Lower lobe of right lung (tissue), 2 donors: ENCODE measurements around the gene CD2AP. TPM values are rescaled to one million over a fixed set of nuclear protein-coding genes. Genes with fewer than 3 reads are reported as not detected.

Experiments used
- ATAC-seq, 2 donors: fragments of 200-7000 bp; cut with Tn5 transposase; one replicate each; pipeline ENCODE4 v1.9.1; 2020 to 2022; ENCODE audit warnings: mild to moderate bottlenecking in 2 of 2, moderate library complexity in 2 of 2
- DNase-seq: peaks from one replicate; pipeline ENCODE4 v3.0.0-alpha.2; 2020
- H3K27ac ChIP-seq: fragments of 200-600 bp; one replicate; pipeline ENCODE4 v1.8.0; 2022
- H3K27me3 ChIP-seq: fragments of 200-600 bp; one replicate; pipeline ENCODE4 v1.8.0; 2022; ENCODE audit warnings: low read depth
- H3K36me3 ChIP-seq: fragments of 200-600 bp; one replicate; pipeline ENCODE4 v1.8.0; 2022; ENCODE audit warnings: mild to moderate bottlenecking
- H3K4me1 ChIP-seq: fragments of 200-600 bp; one replicate; pipeline ENCODE4 v1.8.0; 2022
- H3K4me3 ChIP-seq: fragments of 200-600 bp; one replicate; pipeline ENCODE4 v1.8.0; 2022; ENCODE audit warnings: mild to moderate bottlenecking
- H3K9me3 ChIP-seq: fragments of 200-600 bp; one replicate; pipeline ENCODE4 v1.8.0; 2022
- intact Hi-C: fragments of 100-400 bp; cut with DNase I; formaldehyde crosslinking; loops from one replicate; pipeline ENCODE4 v1.11.0; 2022
- total RNA-seq: library from RNA; stranded (reverse); fragmentation: NEBNext Ultra II Directional; extraction: Animal tissue kit (Norgen Biotek cat#: 25700); gene quantifications from one replicate; pipeline ENCODE4 v1.2.1, GENCODE V29; 2021
- TF ChIP-seq, protein P1 (sequence below): fragments of 200-600 bp; IDR thresholded peaks from one replicate; pipeline ENCODE4 v1.8.0; 2022; ENCODE audit warnings: antibody characterized with exemption, mild to moderate bottlenecking
- donor health status: DM: no; HTN: yes; CAD: no; lungs with severe emphysema.

CD2AP gene
- total RNA-seq, 1 donor from 2014 or later, result 38.1 TPM

DNA sequence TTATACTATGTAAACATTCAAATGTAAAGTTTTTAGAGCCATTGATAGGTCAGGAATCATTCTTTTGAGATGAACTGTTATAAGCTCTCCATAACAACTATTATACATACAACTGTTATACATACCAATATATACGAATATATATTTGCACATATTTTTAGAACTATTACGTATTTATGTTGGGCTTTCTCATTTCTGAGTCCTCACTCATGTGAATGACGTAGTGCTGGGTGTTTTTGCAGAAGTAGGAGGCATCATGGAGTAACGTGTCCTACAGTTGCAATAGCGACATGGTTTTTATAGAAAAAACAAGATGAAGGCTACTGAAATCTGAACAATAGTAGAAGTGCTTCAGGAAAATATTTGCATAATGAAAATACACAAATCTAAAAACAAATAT is 184.4 kb downstream of the CD2AP start:
- DNase-seq (no peak), ATAC-seq (no peak)
- Histone ChIP-seq H3K4me1 (no peaks in the 10 kb centered on the region), H3K4me3 (no peak overlapping the region), H3K36me3 (no peaks in the 10 kb centered on the region), H3K27ac (no peak overlapping the region), H3K9me3 (no peaks in the 10 kb centered on the region), H3K27me3 (peaks cover 5% of the 10 kb centered on the region)
- intact Hi-C loops, result no loop called here
- TF ChIP-seq, protein P1, sequence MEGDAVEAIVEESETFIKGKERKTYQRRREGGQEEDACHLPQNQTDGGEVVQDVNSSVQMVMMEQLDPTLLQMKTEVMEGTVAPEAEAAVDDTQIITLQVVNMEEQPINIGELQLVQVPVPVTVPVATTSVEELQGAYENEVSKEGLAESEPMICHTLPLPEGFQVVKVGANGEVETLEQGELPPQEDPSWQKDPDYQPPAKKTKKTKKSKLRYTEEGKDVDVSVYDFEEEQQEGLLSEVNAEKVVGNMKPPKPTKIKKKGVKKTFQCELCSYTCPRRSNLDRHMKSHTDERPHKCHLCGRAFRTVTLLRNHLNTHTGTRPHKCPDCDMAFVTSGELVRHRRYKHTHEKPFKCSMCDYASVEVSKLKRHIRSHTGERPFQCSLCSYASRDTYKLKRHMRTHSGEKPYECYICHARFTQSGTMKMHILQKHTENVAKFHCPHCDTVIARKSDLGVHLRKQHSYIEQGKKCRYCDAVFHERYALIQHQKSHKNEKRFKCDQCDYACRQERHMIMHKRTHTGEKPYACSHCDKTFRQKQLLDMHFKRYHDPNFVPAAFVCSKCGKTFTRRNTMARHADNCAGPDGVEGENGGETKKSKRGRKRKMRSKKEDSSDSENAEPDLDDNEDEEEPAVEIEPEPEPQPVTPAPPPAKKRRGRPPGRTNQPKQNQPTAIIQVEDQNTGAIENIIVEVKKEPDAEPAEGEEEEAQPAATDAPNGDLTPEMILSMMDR, result no peak

DNA sequence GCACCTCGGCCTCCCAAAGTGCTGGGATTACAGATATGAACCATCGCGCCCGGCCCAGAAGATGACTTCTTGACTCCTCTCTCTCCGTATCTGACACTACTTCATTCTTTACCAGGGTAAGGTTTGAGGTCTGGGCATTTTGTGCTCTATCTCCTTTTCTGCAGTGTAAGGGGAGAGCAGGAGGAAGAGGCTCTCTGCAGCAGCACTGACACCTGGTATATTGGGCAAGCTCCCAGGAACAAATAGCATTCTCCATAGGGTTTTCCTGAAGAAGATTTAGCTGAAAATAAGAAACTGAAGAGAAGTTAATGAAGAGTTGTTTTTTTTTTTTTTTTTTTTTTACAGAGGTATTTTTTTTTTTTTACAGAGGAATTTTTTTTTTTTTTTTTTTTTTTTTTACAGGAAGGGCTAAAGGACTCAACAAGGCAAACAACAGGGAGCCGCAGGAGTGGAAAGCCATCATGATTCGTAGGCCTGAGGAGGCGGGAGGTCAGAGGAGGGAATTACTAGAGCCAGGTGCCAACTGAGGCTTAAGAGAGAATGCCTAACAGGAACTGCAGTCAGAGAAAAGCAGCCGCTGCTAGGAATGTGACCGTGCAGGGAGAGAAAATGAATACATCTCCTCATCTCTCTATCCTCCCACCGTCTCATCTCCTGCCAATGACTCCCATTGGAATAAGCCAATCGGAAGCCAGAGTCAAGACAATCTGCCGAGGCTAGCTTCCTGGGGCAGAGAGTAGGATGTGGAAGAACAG is 186.1 kb downstream of the CD2AP start:
- TF ChIP-seq, protein P1, result no peak
- ATAC-seq (no peak), DNase-seq (no peak)
- H3K27ac ChIP-seq, result no peak overlapping the region
- no peaks in the 10 kb centered on the region for H3K4me1 ChIP-seq
- no peak overlapping the region for H3K4me3 ChIP-seq
- H3K36me3 ChIP-seq, result no peaks in the 10 kb centered on the region
- H3K9me3 ChIP-seq, result no peaks in the 10 kb centered on the region
- intact Hi-C loops, result no loop called here
- H3K27me3 ChIP-seq, result peaks cover 5% of the 10 kb centered on the region

DNA sequence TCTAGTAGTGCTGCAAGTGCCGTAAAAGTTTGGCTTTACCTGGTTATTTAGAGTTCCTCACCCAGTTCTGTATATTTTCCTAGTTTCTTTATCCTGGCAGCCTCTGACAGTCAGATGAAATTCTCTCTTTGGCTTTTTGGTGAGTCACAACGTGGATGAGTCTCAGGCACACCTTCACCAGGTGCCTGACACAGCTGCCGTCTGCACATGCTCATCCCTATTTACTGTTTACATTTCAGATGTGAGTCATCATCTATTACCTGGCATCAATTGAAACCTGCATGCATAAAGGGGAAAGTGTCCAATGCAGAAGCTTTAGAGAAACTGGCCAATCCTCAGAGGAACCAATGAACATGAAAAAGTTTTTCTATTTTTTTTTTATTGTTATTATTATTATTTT is 187.5 kb downstream of the CD2AP start:
- peaks cover 5% of the 10 kb centered on the region for H3K27me3 ChIP-seq
- no peak for DNase-seq
- no peaks in the 10 kb centered on the region for H3K36me3 ChIP-seq
- H3K27ac ChIP-seq, result no peak overlapping the region
- intact Hi-C loops, result no loop called here
- ATAC-seq, result no peak
- H3K4me1 ChIP-seq, result no peaks in the 10 kb centered on the region
- no peak overlapping the region for H3K4me3 ChIP-seq
- no peaks in the 10 kb centered on the region for H3K9me3 ChIP-seq
- TF ChIP-seq, protein P1, result no peak

DNA sequence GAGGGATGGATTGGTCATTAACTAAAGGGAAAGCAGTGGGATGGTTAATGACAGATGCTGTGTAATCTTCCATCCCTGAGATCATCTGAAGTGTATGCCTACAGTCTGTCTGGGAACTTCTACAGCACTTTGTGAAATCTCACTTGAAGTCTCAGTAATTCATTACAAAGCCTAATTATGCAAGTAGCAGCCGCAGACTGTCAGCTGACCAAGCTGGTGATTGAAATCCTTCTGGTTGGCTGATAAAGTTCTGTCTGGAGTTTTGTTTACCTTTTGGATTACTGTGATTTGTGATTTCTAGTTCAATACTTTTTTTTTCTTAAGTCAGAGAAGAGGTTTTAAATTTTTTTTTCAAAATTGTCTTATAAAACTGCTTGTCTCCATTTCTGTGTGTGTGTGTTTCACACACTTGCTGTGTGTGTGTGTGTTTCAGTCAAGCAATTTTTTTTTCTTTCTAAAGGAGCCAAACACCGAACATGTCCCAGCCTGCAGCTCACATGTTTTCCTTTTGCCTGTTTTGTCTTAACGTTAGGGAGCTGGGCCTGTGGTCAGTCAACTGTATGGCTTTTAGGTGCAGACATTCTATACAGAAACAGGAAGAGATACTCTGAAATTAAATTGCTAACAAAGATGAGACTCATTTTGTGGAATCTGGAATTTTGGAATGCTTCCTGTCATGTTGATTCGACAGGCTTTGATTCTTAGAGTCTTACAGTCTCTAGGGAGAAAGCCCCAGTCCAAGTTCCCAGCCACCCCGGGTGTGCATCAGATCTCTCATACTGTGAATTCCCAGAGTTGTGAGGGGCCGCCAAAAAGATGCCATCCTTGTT is 192.3 kb downstream of the CD2AP start:
- no peaks in the 10 kb centered on the region for H3K36me3 ChIP-seq
- H3K27ac ChIP-seq, result no peak overlapping the region
- H3K4me3 ChIP-seq, result no peak overlapping the region
- ATAC-seq (peak; percentile 43 to 46), DNase-seq (no peak)
- TF ChIP-seq, protein P1, result no peak
- H3K27me3 ChIP-seq, result peaks cover 3% of the 10 kb centered on the region
- intact Hi-C loops, result no loop called here
- H3K4me1 ChIP-seq, result no peaks in the 10 kb centered on the region
- no peaks in the 10 kb centered on the region for H3K9me3 ChIP-seq

DNA sequence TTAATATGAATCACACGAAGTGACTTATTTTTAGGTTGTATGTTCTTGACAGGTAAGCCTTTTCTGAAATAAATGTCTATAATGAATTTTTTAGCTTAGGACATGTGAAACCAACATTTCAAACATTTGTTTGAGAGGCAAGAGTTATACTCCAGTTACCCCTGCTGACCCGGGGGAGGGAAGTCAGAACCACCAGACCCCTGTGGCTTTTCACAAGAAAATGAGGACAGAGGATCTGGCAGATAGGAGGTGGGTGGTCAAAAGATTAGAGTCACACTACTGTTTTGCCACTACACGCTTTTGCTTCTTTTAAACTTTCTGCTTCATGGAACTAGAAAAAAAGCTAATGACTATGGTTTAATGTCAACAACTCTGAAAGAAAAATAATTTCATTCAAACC is 193.3 kb downstream of the CD2AP start:
- Histone ChIP-seq H3K27ac (no peak overlapping the region), H3K9me3 (no peaks in the 10 kb centered on the region), H3K27me3 (no peaks in the 10 kb centered on the region), H3K4me3 (no peak overlapping the region), H3K36me3 (no peaks in the 10 kb centered on the region), H3K4me1 (no peaks in the 10 kb centered on the region)
- TF ChIP-seq, protein P1, result no peak
- DNase-seq (no peak), ATAC-seq (no peak)
- intact Hi-C loops, result no loop called here
